Erythroblast (primary cell): ENCODE measurements around the gene LDB3.

Source experiments
- GATA1 ChIP-seq: IDR thresholded peaks from 2 replicates; pipeline ENCODE4 v1.6.1; 2011; ENCODE audit warnings: low read depth, mild to moderate bottlenecking, control low read depth, low read length, moderate library complexity
- POLR2A ChIP-seq: IDR thresholded peaks from 2 replicates; pipeline ENCODE4 v1.6.1; 2011; ENCODE audit warnings: mild to moderate bottlenecking, low read length

DNA sequence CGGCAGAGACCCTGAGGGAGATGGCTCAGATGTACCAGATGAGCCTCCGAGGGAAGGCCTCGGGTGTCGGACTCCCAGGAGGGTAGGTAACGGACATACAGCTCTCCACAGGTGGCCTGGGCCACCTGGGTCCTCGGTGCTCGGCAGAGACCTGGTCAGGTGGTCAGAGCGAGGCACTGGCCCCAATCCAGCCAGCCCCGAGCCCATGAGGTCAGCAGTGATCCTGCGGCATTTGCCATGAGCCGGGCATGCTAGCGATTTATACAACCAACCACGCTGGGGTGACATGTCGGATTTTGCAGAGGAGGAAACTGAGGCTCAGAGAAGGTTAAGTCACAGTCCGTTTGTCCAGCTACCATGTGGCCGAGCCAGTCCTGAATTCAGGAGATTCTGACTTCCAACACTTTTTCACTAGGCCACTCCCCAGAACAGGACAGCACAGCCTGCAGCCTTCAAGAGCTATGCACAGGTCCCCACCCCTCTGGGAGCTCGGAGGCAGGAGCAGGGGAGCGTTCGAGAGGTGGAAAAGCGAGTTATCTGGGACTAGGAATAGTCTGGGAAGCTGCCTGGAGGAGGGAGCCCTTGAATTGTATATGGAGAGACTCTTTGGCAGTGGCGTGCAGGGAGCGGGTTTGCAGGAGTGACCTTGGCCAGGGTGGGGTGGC lies 13.5 kb downstream of the LDB3 start:
- no peak for TF ChIP-seq POLR2A
- TF ChIP-seq GATA1, result no peak
